ENCODE results near the gene FSD2.
A peak's percentile ranks its signal among the peaks of the same experiment; 100 is the strongest.

The FSD2 gene

GRCh38 chr15:82805994-82806406 lies at the start of gene FSD2:
FSD2 (minus strand) TSS chr15:82806069; CDS start chr15:82787390, 18,679 bp downstream.
- Histone ChIP-seq H3K27ac (ENCODE audit: poor library complexity, severe bottlenecking) (no peak within 1 kb of the TSS), H3K4me3 (ENCODE audit: severe bottlenecking) (no peak within 1 kb of the TSS), H3K9me3 (ENCODE audit: severe bottlenecking) (no peaks in the 10 kb centered on the region), H3K27me3 (ENCODE audit: insufficient read depth, poor library complexity, severe bottlenecking) (no peaks in the 10 kb centered on the region), H3K36me3 (ENCODE audit: low read depth) (no peaks in the 10 kb centered on the region), H3K4me1 (ENCODE audit: insufficient read depth, poor library complexity, severe bottlenecking) (peaks cover 16% of the 10 kb centered on the region)
- no peak for TF ChIP-seq CTCF (IDR thresholded peaks at IDR 0.05; ENCODE audit: poor library complexity, severe bottlenecking)
- ATAC-seq (ENCODE audit: low read depth) = no peak
- no peak for DNase-seq (ENCODE audit: low spot score)

GRCh38 chr15:82854554-82854953 lies 48.7 kb upstream of the FSD2 start:
- DNase-seq (ENCODE audit: low spot score) (peak; percentile 61), ATAC-seq (ENCODE audit: low read depth) (no peak)
- H3K27ac ChIP-seq (ENCODE audit: poor library complexity, severe bottlenecking) = no peak overlapping the region
- no peak overlapping the region for H3K4me3 ChIP-seq (ENCODE audit: severe bottlenecking)
- peaks cover 8% of the 10 kb centered on the region for H3K36me3 ChIP-seq (ENCODE audit: low read depth)
- TF ChIP-seq CTCF (IDR thresholded peaks at IDR 0.05; ENCODE audit: poor library complexity, severe bottlenecking) = no peak
- no peaks in the 10 kb centered on the region for H3K4me1 ChIP-seq (ENCODE audit: insufficient read depth, poor library complexity, severe bottlenecking)
- no peaks in the 10 kb centered on the region for H3K9me3 ChIP-seq (ENCODE audit: severe bottlenecking)
- H3K27me3 ChIP-seq (ENCODE audit: insufficient read depth, poor library complexity, severe bottlenecking) = no peaks in the 10 kb centered on the region

- Histone ChIP-seq H3K9me3 (ENCODE audit: severe bottlenecking) (no peaks in the 10 kb centered on the region), H3K27ac (ENCODE audit: poor library complexity, severe bottlenecking) (no peak overlapping the region), H3K27me3 (ENCODE audit: insufficient read depth, poor library complexity, severe bottlenecking) (no peaks in the 10 kb centered on the region), H3K36me3 (ENCODE audit: low read depth) (peaks cover 15% of the 10 kb centered on the region), H3K4me1 (ENCODE audit: insufficient read depth, poor library complexity, severe bottlenecking) (no peaks in the 10 kb centered on the region), H3K4me3 (ENCODE audit: severe bottlenecking) (no peak overlapping the region)
- ATAC-seq (ENCODE audit: low read depth) (no peak), DNase-seq (ENCODE audit: low spot score) (peak; percentile 52)
- TF ChIP-seq CTCF (IDR thresholded peaks at IDR 0.05; ENCODE audit: poor library complexity, severe bottlenecking) = no peak
Measured at GRCh38 chr15:82852941-82853561, 47.2 kb upstream of the FSD2 start.

- no peak for ATAC-seq (ENCODE audit: low read depth)
- H3K4me3 ChIP-seq (ENCODE audit: severe bottlenecking) = no peak overlapping the region
- peaks cover 15% of the 10 kb centered on the region for H3K36me3 ChIP-seq (ENCODE audit: low read depth)
- no peak for TF ChIP-seq CTCF (IDR thresholded peaks at IDR 0.05; ENCODE audit: poor library complexity, severe bottlenecking)
- H3K9me3 ChIP-seq (ENCODE audit: severe bottlenecking) = no peaks in the 10 kb centered on the region
- peak; percentile 65 for DNase-seq (ENCODE audit: low spot score)
- no peak overlapping the region for H3K27ac ChIP-seq (ENCODE audit: poor library complexity, severe bottlenecking)
- no peaks in the 10 kb centered on the region for H3K27me3 ChIP-seq (ENCODE audit: insufficient read depth, poor library complexity, severe bottlenecking)
- H3K4me1 ChIP-seq (ENCODE audit: insufficient read depth, poor library complexity, severe bottlenecking) = no peaks in the 10 kb centered on the region
Measured at GRCh38 chr15:82851981-82852511, 46.2 kb upstream of the FSD2 start.

- H3K9me3 ChIP-seq (ENCODE audit: severe bottlenecking) = no peaks in the 10 kb centered on the region
- TF ChIP-seq CTCF (IDR thresholded peaks at IDR 0.05; ENCODE audit: poor library complexity, severe bottlenecking) = no peak
- ATAC-seq (ENCODE audit: low read depth) (no peak), DNase-seq (ENCODE audit: low spot score) (peak; percentile 38)
- H3K27me3 ChIP-seq (ENCODE audit: insufficient read depth, poor library complexity, severe bottlenecking) = no peaks in the 10 kb centered on the region
- no peaks in the 10 kb centered on the region for H3K4me1 ChIP-seq (ENCODE audit: insufficient read depth, poor library complexity, severe bottlenecking)
- peaks cover 15% of the 10 kb centered on the region for H3K36me3 ChIP-seq (ENCODE audit: low read depth)
- H3K4me3 ChIP-seq (ENCODE audit: severe bottlenecking) = no peak overlapping the region
- H3K27ac ChIP-seq (ENCODE audit: poor library complexity, severe bottlenecking) = no peak overlapping the region
Measured at GRCh38 chr15:82851306-82851850, 45.5 kb upstream of the FSD2 start.

All from RWPE2 (cell line).